ENCODE results near the gene ASPHD1.

ASPHD1 gene

GRCh38 chr16:29901607-29901945 lies 1.3 kb downstream of the ASPHD1 start:
- Histone ChIP-seq H2BK120ac (ENCODE audit: low read depth, low read length) (no peak overlapping the region), H3K14ac (ENCODE audit: low read length in 2 of 2) (no peak overlapping the region), H3K4me2 (ENCODE audit: low read length, poor library complexity, severe bottlenecking) (peak overlapping the region; percentile 96), H3K23ac (ENCODE audit: low read length in 2 of 2) (peak overlapping the region in 1 of 2 experiments; percentile 88), H2AK5ac (ENCODE audit: low read length, severe bottlenecking) (peak overlapping the region; percentile 95), H3K9me3 (ENCODE audit: control insufficient read depth, low read length) (no peaks in the 10 kb centered on the region), H3K9ac (ENCODE audit: low read length) (no peak overlapping the region), H3K36me3 (ENCODE audit: control insufficient read depth in 1 of 2, insufficient read depth in 2 of 2, low read depth in 1 of 2, low read length in 2 of 2) (peaks cover 3 to 31% of the 10 kb centered on the region in 2 experiments), H2BK5ac (ENCODE audit: low read depth, low read length, poor library complexity, severe bottlenecking) (no peak overlapping the region), H3K4me3 (ENCODE audit: insufficient read depth in 1 of 2, low read depth in 1 of 2, low read length in 2 of 2) (peak overlapping the region; percentile 65 to 83), H3K4me1 (ENCODE audit: control insufficient read depth, insufficient read depth, low read depth, low read length) (peaks cover 35% of the 10 kb centered on the region), H4K8ac (ENCODE audit: low read length) (no peak overlapping the region), H4K91ac (ENCODE audit: low read length) (no peak overlapping the region), H3K4ac (ENCODE audit: low read depth in 1 of 2, low read length in 2 of 2) (no peak overlapping the region), H3K18ac (ENCODE audit: low read depth in 1 of 2, low read length in 2 of 2) (no peak overlapping the region), H2BK12ac (ENCODE audit: low read length in 2 of 2) (no peak overlapping the region), H3K27me3 (ENCODE audit: control insufficient read depth in 1 of 2, insufficient read depth in 1 of 2, low read length in 2 of 2) (peaks cover 0 to 22% of the 10 kb centered on the region in 2 experiments), H3K79me1 (replicated peaks; ENCODE audit: low read length, poor library complexity, severe bottlenecking) (peaks cover 30% of the 10 kb centered on the region), H2BK15ac (ENCODE audit: low read depth, poor library complexity, severe bottlenecking) (no peak overlapping the region), H2AFZ (ENCODE audit: low read depth, low read length) (peak overlapping the region; percentile 30), H3K27ac (ENCODE audit: low read length, poor library complexity, severe bottlenecking) (peak overlapping the region; percentile 92)
- DNase-seq: no peak
- 92% methylated on average over 19 of the region's 19 CpGs for WGBS

- Histone ChIP-seq H3K79me1 (replicated peaks; ENCODE audit: low read length, poor library complexity, severe bottlenecking) (peaks cover 25% of the 10 kb centered on the region), H3K23ac (ENCODE audit: low read length in 2 of 2) (no peak overlapping the region), H2BK5ac (ENCODE audit: low read depth, low read length, poor library complexity, severe bottlenecking) (no peak overlapping the region), H3K27ac (ENCODE audit: low read length, poor library complexity, severe bottlenecking) (no peak overlapping the region), H2BK15ac (ENCODE audit: low read depth, poor library complexity, severe bottlenecking) (no peak overlapping the region), H3K9me3 (ENCODE audit: control insufficient read depth, low read length) (no peaks in the 10 kb centered on the region), H3K14ac (ENCODE audit: low read length in 2 of 2) (no peak overlapping the region), H3K4me1 (ENCODE audit: control insufficient read depth, insufficient read depth, low read depth, low read length) (peaks cover 24% of the 10 kb centered on the region), H3K4me3 (ENCODE audit: insufficient read depth in 1 of 2, low read depth in 1 of 2, low read length in 2 of 2) (no peak overlapping the region), H3K27me3 (ENCODE audit: control insufficient read depth in 1 of 2, insufficient read depth in 1 of 2, low read length in 2 of 2) (peaks cover 0 to 5% of the 10 kb centered on the region in 2 experiments), H3K9ac (ENCODE audit: low read length) (no peak overlapping the region), H2BK12ac (ENCODE audit: low read length in 2 of 2) (no peak overlapping the region), H2BK120ac (ENCODE audit: low read depth, low read length) (no peak overlapping the region), H3K4me2 (ENCODE audit: low read length, poor library complexity, severe bottlenecking) (no peak overlapping the region), H3K4ac (ENCODE audit: low read depth in 1 of 2, low read length in 2 of 2) (no peak overlapping the region), H3K18ac (ENCODE audit: low read depth in 1 of 2, low read length in 2 of 2) (no peak overlapping the region), H4K8ac (ENCODE audit: low read length) (no peak overlapping the region), H4K91ac (ENCODE audit: low read length) (no peak overlapping the region), H3K36me3 (ENCODE audit: control insufficient read depth in 1 of 2, insufficient read depth in 2 of 2, low read depth in 1 of 2, low read length in 2 of 2) (peaks cover 12 to 36% of the 10 kb centered on the region in 2 experiments), H2AFZ (ENCODE audit: low read depth, low read length) (no peak overlapping the region), H2AK5ac (ENCODE audit: low read length, severe bottlenecking) (no peak overlapping the region)
- WGBS: 79% methylated on average over 4 of the region's 4 CpGs
- no peak for DNase-seq
Measured at GRCh38 chr16:29903590-29903989, 3.3 kb downstream of the ASPHD1 start.

GRCh38 chr16:29904947-29905346 lies 4.7 kb downstream of the ASPHD1 start:
- Histone ChIP-seq H3K27ac (ENCODE audit: low read length, poor library complexity, severe bottlenecking) (no peak overlapping the region), H3K27me3 (ENCODE audit: control insufficient read depth in 1 of 2, insufficient read depth in 1 of 2, low read length in 2 of 2) (no peaks in the 10 kb centered on the region), H2BK5ac (ENCODE audit: low read depth, low read length, poor library complexity, severe bottlenecking) (no peak overlapping the region), H2AFZ (ENCODE audit: low read depth, low read length) (no peak overlapping the region), H4K8ac (ENCODE audit: low read length) (no peak overlapping the region), H4K91ac (ENCODE audit: low read length) (no peak overlapping the region), H3K36me3 (ENCODE audit: control insufficient read depth in 1 of 2, insufficient read depth in 2 of 2, low read depth in 1 of 2, low read length in 2 of 2) (peaks cover 12 to 36% of the 10 kb centered on the region in 2 experiments), H3K23ac (ENCODE audit: low read length in 2 of 2) (no peak overlapping the region), H3K4me2 (ENCODE audit: low read length, poor library complexity, severe bottlenecking) (no peak overlapping the region), H2BK15ac (ENCODE audit: low read depth, poor library complexity, severe bottlenecking) (no peak overlapping the region), H3K4me1 (ENCODE audit: control insufficient read depth, insufficient read depth, low read depth, low read length) (peaks cover 18% of the 10 kb centered on the region), H3K14ac (ENCODE audit: low read length in 2 of 2) (no peak overlapping the region), H3K4ac (ENCODE audit: low read depth in 1 of 2, low read length in 2 of 2) (no peak overlapping the region), H3K9ac (ENCODE audit: low read length) (no peak overlapping the region), H2AK5ac (ENCODE audit: low read length, severe bottlenecking) (no peak overlapping the region), H3K4me3 (ENCODE audit: insufficient read depth in 1 of 2, low read depth in 1 of 2, low read length in 2 of 2) (no peak overlapping the region), H3K79me1 (replicated peaks; ENCODE audit: low read length, poor library complexity, severe bottlenecking) (peaks cover 23% of the 10 kb centered on the region), H2BK12ac (ENCODE audit: low read length in 2 of 2) (no peak overlapping the region), H3K9me3 (ENCODE audit: control insufficient read depth, low read length) (no peaks in the 10 kb centered on the region), H2BK120ac (ENCODE audit: low read depth, low read length) (no peak overlapping the region), H3K18ac (ENCODE audit: low read depth in 1 of 2, low read length in 2 of 2) (no peak overlapping the region)
- 97% methylated on average over 7 of the region's 7 CpGs for WGBS
- DNase-seq: no peak

DNA sequence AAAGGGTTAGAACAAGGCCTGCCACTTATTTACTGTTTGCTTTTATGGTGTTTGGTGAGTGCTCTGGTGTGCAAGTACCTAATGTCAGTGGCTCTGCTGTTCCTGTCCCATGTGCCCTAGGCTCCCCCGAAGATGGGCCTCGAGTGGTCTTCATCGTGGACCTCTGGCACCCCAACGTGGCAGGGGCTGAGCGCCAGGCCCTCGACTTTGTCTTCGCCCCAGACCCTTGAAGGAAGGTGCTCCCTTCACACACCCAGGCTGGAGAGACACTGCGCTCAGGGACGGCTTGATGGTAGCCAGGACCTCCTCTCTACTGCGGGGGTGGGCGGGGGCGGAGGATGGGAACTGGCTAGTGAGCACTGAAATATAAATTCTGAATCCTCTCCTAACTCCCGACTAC lies 5.4 kb downstream of the ASPHD1 start:
- Histone ChIP-seq H3K9ac (ENCODE audit: low read length) (no peak overlapping the region), H3K9me3 (ENCODE audit: control insufficient read depth, low read length) (no peaks in the 10 kb centered on the region), H2BK120ac (ENCODE audit: low read depth, low read length) (no peak overlapping the region), H2AFZ (ENCODE audit: low read depth, low read length) (no peak overlapping the region), H3K79me1 (replicated peaks; ENCODE audit: low read length, poor library complexity, severe bottlenecking) (peaks cover 23% of the 10 kb centered on the region), H3K14ac (ENCODE audit: low read length in 2 of 2) (no peak overlapping the region), H2BK5ac (ENCODE audit: low read depth, low read length, poor library complexity, severe bottlenecking) (no peak overlapping the region), H3K4me3 (ENCODE audit: insufficient read depth in 1 of 2, low read depth in 1 of 2, low read length in 2 of 2) (no peak overlapping the region), H3K4me2 (ENCODE audit: low read length, poor library complexity, severe bottlenecking) (no peak overlapping the region), H4K8ac (ENCODE audit: low read length) (no peak overlapping the region), H3K36me3 (ENCODE audit: control insufficient read depth in 1 of 2, insufficient read depth in 2 of 2, low read depth in 1 of 2, low read length in 2 of 2) (peaks cover 15 to 40% of the 10 kb centered on the region in 2 experiments), H2AK5ac (ENCODE audit: low read length, severe bottlenecking) (no peak overlapping the region), H2BK12ac (ENCODE audit: low read length in 2 of 2) (no peak overlapping the region), H3K27ac (ENCODE audit: low read length, poor library complexity, severe bottlenecking) (no peak overlapping the region), H2BK15ac (ENCODE audit: low read depth, poor library complexity, severe bottlenecking) (no peak overlapping the region), H3K4ac (ENCODE audit: low read depth in 1 of 2, low read length in 2 of 2) (no peak overlapping the region), H3K23ac (ENCODE audit: low read length in 2 of 2) (no peak overlapping the region), H3K18ac (ENCODE audit: low read depth in 1 of 2, low read length in 2 of 2) (no peak overlapping the region), H3K4me1 (ENCODE audit: control insufficient read depth, insufficient read depth, low read depth, low read length) (peaks cover 18% of the 10 kb centered on the region), H3K27me3 (ENCODE audit: control insufficient read depth in 1 of 2, insufficient read depth in 1 of 2, low read length in 2 of 2) (no peaks in the 10 kb centered on the region), H4K91ac (ENCODE audit: low read length) (no peak overlapping the region)
- 97% methylated on average over 12 of the region's 13 CpGs for WGBS
- no peak for DNase-seq

Measured in mesenchymal stem cell (in vitro differentiated cells and primary cell).